ENCODE results near the gene PRKACA.

PRKACA gene

GRCh38 chr19:14116525-14116917 is 1.0 kb downstream of the PRKACA start:
- no peak for DNase-seq (ENCODE audit: low read depth)

GRCh38 chr19:14115756-14116155 is 1.8 kb downstream of the PRKACA start:
- DNase-seq (ENCODE audit: low read depth) = no peak

GRCh38 chr19:14114854-14115253 is 2.7 kb downstream of the PRKACA start:
- DNase-seq (ENCODE audit: low read depth) = no peak

- no peak for DNase-seq (ENCODE audit: low read depth)
These were observed 3.1 kb downstream of the PRKACA start for GRCh38 chr19:14114439-14114838.

DNA sequence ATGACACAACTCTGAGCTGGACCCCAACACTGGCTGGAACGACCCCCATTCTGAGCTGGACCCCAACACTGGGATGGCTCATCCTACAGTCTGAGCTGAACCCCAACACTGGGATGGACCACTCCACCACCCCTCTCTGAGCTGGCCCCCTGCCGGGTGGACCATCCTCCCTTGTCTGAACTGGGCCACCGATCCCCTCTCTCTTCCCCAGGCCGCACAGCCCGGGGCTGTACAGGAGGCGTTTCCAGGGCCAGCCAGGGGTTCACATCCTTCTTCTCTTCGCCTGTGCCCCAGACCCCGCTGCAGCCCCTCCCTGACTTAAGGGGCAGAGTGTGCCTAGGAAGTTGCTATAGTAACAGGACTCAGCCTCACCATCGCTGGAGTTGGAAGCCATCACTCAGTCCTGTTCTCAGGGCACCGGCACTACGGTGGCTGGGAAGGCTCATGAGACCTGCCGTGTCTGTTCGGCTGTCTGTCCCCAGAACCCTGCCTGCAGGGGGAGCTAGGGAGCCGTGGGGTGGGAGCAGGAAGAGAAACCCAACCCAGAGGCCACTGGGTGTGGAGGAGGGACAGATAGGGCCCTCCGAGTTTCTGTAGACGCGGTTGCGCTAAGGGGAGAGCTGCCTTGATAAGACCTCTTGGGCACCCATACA is 3.7 kb downstream of the PRKACA start:
- no peak for DNase-seq (ENCODE audit: low read depth)

DNA sequence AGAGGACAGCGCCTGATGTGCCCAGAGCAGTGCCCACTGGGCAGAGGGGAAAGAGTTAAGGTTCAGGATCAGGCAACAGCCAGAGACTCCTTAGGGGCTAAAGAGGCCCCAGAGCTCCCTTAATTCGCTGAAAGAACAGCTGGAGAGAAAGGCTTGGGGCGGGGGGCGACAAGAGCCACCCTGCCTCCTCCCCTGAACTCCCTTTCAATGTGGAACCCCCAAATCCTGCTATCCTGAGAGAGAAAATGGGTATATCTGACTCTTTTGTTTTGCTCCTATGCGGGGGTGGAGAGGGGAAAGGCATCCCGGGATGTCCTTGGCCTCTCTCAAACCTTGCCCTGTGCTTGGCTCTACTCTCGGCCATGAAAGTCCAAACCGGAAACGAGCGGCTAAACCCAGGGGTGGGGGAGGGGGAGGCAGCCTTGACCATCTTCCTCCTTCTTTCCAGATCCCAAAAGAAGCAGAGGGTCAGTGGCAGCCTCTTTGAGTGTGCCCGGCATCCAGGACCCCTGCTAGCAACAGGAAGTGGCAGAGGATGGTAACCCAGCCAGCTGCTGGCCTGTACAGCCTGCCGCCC is 4.7 kb downstream of the PRKACA start:
- DNase-seq (ENCODE audit: low read depth) = no peak

DNA sequence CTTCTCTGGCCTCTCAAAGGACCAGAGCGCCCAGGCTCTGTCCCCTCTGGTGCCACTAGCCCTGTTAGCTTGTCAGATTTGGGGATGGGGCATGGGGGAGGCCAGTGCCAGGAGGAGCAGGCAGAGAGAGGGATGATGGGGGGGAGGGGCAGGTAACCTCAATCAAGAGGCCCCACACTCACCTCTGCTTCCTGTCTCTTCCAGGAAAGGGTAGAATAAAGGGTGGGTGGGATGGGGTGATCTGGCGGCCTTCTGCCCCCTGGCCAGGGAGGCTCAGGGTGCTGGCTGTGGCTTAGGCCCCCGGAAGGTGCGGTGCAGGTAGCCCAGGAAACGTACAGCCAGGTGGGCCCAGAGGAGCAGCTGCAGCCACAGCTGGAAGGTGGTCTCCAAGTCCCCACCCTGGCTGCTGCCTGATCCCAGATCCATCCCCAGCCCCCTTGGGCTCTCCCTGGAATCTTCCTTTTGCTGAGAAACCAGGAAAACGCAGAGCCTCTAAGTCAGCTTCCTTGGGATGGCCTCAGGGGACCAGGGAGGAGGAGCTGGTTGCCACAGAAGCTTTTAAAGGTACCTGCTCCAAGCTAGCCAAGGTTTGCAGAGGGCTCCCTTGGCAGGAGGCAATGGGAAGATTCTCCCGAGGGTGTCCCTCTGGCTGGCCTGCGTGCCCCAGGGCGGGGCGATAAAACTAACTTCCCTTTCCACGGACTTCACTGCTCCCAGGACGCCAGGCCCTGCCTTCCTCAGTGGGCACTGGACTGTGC is 5.3 kb downstream of the PRKACA start:
- no peak for DNase-seq (ENCODE audit: low read depth)

DNA sequence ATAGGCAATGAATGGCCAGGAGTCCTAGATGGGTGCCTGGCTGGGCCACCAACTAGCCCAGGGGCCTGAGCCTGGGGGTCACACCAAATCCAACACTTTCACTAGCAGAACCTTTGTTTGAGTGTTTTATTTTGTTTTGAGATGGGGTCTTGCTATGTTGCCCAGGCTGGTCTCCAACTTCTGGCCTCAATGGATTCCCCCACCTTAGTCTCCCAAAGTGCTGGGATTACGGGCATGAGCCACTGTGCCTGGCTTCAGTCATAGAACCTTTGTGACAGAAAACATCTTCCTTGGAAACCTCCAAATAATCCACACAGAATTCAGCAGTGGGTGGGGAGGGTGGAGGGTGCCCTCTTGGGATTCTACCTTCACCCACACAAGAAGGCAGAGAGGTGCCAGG is 6.1 kb downstream of the PRKACA start:
- no peak for DNase-seq (ENCODE audit: low read depth)

GRCh38 chr19:14110650-14111049 is 6.9 kb downstream of the PRKACA start:
- no peak for DNase-seq (ENCODE audit: low read depth)

DNA sequence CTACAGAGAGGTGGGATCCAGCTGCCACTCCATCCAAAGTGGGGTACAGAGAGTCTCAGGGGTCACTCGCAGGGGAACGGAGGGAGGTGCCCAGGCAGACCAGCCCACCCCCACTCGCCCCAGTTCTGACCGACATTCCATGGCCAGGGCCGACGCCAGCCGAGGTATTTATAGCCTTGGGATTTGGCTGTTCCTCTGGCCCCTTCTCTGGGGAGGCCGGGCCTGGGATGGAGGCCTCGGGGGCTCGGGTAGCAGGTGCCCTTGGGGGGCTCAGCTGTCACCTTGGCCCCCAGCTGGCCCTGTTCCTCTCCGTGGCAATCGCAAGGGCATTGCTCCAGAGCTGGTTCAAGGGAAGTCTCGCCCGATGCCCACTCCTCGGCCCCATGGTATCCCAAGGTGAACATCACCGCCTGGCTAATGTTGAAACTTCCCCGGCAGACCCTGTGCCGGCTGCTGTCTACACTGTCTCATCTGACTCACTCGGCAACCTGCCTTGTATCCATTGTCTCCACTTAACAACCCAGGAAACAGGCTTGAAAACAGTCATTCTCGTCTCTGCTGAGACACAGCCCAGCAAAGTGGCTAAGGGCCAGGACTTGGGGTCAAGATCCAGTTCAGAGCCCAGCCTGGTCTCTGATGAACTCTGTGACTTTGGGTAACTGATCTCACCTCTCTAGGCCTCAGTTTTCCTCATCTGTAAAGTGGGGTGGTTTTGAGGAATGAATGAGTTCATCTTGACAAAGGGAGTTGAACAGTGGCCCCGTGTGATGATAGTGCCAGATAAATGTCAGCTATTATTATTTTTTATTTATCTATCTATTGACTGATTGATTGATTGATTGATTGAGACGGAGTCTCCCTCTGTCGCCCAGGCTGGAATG is 9.7 kb downstream of the PRKACA start:
- no peak for DNase-seq (ENCODE audit: low read depth)

DNA sequence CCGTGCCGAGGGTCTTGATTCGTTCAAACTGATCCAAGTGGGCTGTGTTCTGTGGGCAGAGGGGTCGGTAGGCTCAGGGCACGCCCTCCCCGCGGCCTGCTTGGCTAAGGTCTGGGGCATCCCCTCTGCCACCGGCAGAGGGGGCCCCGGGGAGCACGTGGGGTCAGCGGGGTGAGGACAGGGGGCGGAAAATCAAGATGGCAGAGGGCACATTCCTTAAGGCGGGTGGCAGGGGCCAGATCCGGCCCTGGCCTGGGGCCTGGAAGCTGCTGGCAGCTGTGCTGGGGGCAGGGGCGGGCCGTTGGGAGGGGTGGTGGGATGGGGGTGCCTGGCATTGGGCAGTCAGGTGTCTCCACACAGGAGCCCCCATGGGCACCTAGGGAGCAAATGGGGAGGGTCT is 10.7 kb downstream of the PRKACA start:
- no peak for DNase-seq (ENCODE audit: low read depth)

DNA sequence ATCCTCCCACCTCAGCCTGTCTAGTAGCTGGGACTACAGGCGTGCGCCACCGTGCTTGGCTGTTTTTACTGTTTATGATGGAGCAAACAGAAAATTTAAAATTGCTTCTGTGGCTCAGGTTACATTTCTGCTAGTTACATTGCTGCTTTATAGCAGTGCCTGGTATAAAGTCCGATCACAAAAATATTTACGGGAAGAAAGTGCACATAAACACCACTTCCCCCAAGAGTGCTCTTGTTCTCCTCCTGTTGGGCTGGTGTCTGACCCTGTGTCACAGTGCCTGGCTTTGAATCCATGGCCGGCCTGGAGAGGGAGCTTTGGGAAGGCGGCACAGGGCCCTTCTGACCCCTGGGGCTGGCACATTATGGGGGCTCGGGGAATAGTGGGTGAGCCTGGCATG is 11.9 kb downstream of the PRKACA start:
- no peak for DNase-seq (ENCODE audit: low read depth)

DNA sequence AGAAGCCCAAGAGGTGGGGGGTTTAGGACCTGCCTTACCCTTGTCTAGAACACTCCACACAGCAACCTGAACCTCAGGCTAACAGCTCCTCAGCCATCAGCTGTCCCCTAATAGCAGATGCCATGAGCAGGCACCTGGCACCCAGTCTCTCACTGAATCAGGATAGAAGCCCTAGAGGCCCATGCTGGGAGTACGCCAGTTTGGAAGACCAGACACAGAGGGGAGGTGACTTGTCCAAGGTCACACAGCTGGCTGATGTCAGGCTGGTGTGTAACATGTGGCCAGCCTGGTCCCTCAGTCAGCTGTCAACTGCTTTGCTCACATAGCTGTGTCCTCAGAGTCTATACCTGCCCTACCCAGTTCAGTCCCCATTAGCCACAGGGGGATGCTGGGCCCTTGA is 14.3 kb downstream of the PRKACA start:
- no peak for DNase-seq (ENCODE audit: low read depth)

GRCh38 chr19:14102756-14103155 is 14.8 kb downstream of the PRKACA start:
- DNase-seq (ENCODE audit: low read depth) = no peak

DNA sequence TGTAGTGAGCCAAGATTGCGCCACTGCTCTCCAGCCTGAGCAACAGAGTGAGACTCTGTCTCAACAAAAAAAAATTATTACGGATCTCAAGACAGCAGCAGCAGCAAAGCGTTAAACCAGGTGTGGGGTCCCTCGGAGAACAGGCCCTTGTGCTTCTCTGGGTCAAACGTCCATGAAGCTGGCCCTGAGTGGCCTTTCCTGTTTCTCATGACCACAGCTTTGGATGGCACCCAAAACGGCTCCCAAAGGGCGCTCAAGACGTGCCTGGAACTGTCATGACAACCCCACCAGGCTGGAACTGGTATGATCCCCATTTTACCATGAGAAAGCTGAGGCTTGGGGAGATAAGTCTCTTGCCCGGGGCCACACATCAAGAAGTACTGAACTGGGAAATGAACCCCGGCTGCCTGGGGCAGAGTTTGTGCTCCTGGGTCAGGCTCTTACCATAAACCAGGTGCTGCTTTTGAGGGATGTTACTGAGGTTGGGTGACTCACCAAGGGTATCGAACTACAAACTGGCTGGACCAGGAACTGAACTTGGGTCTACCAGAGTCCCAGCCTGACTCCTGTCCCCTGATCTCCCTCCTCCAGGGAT is 15.4 kb downstream of the PRKACA start:
- DNase-seq (ENCODE audit: low read depth) = no peak

- no peak for DNase-seq (ENCODE audit: low read depth)
These were observed 16.5 kb downstream of the PRKACA start for GRCh38 chr19:14101003-14101545.

DNA sequence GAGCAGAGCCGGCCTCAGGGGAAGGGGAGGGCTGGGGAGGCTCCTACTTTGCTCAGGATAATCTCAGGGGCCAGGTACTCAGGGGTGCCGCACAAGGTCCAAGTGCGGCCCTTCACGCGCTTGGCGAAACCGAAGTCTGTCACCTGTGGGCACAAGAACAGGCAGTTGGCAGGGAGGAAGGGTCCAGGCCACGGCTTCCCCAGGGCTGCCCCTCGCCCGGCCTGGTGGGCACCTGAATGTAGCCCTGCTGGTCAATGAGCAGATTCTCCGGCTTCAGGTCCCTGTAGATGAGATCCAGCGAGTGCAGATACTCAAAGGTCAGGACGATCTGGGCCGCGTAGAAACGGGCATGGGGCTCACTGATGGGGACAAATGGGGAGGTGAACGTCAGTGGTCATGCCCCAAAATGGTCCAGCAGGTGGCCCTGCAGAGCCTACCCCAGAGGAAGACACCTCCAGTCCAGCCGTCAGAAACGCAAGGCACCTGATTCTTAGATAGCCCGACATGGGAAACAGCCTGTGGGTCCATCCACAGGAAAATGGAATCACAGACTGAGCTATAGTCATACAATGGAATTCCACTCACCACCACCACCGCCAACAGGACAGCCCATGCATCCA is 19.9 kb downstream of the PRKACA start:
- DNase-seq (ENCODE audit: low read depth) = no peak

DNA sequence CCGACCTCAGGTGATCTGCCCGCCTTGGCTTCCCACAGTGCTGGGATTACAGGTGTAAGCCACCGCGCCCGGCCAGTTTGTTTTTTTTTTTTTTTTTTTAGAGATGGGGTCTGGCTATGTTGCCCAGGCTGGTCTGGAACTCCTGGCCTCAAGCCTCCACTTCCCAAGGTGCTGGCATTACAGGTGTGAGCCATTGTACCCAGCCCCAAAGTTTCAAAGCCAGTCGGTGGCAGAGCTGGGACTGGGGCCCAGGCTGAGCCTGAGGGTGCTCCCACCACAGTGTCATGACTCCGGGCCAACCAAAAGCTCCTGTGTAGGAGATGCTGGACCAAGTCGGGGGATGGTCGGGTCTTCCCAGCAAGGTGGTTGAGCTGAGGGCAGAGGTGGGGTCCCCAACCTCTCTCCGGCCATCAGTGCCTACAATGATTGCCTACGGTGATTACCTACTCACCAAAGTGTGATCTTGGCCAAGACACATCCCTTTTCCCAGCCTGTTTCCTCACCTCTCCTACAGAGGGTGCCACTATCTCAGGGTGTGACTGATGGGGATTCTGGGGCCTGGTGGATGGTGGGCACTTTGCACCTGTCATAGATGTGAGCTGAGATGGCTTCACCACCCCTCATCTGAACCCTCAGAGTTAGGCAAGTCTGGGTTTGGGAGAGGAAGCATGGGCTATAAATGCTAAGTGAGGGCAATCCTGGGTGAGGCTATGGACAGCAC is 21.1 kb downstream of the PRKACA start:
- DNase-seq (ENCODE audit: low read depth) = no peak

GRCh38 chr19:14094854-14095253 is 22.7 kb downstream of the PRKACA start:
- no peak for DNase-seq (ENCODE audit: low read depth)

GRCh38 chr19:14093117-14093823 is 24.3 kb downstream of the PRKACA start:
- no peak for DNase-seq (ENCODE audit: low read depth)

Measured in stimulated activated CD8-positive, alpha-beta memory T cell treated with anti-CD3 and anti-CD28 coated beads, Interleukin-7, amount 100 ng/mL, for 24 hours (primary cell).